HG03469 (cell line): Measurements from ENCODE around the gene FDX2.

Experiments
- ATAC-seq: cut with Tn5 transposase; IDR thresholded peaks from one replicate; pipeline ENCODE4 v1.9.1; 2021; ENCODE audit warnings: mild to moderate bottlenecking, moderate library complexity, moderate number of reproducible peaks; ENCODE audit not compliant: unreplicated experiment

The FDX2 gene

DNA sequence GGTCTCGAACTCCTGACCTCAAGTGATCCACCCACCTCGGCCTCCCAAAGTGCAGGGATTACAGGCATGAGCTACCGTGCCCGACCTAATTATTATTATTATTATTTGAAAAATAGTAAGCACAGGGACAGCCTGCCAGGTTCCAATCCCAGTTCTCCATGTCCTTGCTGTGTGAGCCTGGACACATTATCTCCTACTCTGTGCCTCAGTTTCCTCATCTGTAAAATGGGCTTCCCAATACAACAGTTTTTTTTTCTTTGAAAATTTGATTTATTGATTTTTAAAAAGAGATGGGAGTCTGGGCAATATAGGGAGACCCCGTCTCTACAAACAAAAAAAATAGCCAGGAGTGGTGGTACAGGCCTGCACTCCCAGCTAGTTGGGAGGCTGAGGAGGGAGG is 9.5 kb downstream of the FDX2 start:
- no peak for ATAC-seq

GRCh38 chr19:10305139-10305806 is 10.5 kb downstream of the FDX2 start:
- ATAC-seq: no peak

DNA sequence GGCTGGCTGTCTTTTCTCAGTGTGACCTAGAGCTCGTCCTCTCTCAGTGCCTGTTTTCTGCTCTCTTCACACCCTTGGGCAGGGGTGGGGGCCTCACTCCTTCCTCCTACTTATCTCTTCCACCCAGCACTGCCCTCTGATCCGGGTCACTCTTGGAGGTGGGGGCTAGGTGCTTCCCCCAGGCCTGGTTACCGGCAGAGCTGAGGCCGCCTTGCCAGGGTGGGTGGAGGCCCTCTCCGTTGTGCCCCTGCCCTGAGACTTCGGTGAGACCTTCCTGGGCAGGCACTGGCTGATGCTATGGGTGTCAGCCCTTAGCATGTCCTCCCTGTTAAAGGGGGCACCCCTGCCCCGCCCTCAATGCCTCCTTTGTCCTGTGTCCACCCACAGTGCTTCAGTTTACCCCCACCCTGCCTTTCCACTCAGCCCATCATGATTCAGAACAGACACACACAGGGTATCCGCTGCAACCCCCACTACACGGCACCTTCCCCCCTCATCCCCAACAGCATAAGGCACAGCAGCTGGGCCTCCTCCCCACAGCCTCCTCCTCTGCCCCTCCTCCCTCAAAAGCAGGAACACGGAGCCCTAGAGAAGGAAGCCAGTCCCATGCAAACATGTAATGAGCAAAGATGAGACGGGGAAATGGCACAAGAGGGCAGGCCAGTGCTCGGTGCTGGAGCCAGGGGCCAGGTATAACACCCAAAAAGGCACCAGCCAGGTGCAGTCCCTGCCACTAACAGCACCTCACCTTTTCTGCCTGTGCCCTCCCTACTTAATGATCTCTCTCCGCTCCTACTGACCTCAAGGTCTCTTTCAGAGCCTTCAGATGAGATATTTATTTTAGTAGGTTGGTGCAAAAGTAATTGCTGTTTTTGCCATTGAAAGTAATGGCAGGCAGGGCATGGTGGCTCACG is 16.0 kb downstream of the FDX2 start:
- ATAC-seq: no peak

- ATAC-seq: no peak
Observed at GRCh38 chr19:10295847-10296591, 19.8 kb downstream of the FDX2 start.

DNA sequence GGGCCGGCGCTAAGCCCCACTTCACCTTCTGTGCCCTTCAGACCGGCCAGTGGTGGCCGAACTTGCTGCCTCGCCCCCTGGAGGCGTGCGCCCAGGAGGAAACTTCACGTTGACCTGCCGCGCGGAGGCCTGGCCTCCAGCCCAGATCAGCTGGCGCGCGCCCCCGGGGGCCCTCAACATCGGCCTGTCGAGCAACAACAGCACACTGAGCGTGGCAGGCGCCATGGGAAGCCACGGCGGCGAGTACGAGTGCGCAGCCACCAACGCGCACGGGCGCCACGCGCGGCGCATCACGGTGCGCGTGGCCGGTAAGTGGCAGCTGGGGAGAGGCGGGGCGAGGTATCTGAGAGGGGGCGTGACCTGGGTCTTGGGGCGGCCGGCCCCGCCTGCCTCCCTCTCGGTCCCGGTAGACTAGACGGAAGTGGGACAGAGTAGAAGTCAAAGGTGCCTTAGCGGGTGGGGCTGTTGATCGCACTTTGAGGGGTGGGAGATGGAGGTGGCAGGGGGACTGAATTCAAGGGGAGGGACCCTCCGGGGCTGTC is 20.4 kb downstream of the FDX2 start:
- ATAC-seq: no peak

- ATAC-seq: no peak
Observed at GRCh38 chr19:10294368-10294697, 21.5 kb downstream of the FDX2 start.

DNA sequence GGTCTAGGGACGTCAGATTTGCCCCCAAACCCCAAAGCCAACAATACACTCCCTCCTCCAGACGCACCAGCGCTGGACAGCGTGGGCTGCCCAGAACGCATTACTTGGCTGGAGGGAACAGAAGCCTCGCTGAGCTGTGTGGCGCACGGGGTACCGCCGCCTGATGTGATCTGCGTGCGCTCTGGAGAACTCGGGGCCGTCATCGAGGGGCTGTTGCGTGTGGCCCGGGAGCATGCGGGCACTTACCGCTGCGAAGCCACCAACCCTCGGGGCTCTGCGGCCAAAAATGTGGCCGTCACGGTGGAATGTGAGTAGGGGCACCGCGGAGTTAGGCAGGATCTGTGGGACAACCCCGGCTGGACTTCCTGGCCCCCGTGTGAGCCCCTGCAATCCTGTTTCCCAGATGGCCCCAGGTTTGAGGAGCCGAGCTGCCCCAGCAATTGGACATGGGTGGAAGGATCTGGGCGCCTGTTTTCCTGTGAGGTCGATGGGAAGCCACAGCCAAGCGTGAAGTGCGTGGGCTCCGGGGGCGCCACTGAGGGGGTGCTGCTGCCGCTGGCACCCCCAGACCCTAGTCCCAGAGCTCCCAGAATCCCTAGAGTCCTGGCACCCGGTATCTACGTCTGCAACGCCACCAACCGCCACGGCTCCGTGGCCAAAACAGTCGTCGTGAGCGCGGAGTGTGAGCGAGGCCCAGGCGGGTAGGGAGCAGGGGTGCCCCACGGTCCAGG is 22.0 kb downstream of the FDX2 start:
- ATAC-seq: no peak

- no peak for ATAC-seq
Observed at GRCh38 chr19:10292789-10293636, 22.8 kb downstream of the FDX2 start.

- no peak for ATAC-seq
Observed at GRCh38 chr19:10292206-10292788, 23.5 kb downstream of the FDX2 start.

GRCh38 chr19:10291554-10292205 is 24.1 kb downstream of the FDX2 start:
- no peak for ATAC-seq

GRCh38 chr19:10290876-10291553 is 24.8 kb downstream of the FDX2 start:
- no peak for ATAC-seq

GRCh38 chr19:10290357-10290875 is 25.4 kb downstream of the FDX2 start:
- no peak for ATAC-seq

GRCh38 chr19:10289836-10290356 is 25.9 kb downstream of the FDX2 start, which contains the start of gene ICAM5:
Gene ICAM5, plus strand, starts transcription at chr19:10289952. Its CDS starts 92 bp downstream, at chr19:10290044.
- ATAC-seq: no peak

GRCh38 chr19:10289167-10289835 is 26.5 kb downstream of the FDX2 start:
- ATAC-seq: no peak

DNA sequence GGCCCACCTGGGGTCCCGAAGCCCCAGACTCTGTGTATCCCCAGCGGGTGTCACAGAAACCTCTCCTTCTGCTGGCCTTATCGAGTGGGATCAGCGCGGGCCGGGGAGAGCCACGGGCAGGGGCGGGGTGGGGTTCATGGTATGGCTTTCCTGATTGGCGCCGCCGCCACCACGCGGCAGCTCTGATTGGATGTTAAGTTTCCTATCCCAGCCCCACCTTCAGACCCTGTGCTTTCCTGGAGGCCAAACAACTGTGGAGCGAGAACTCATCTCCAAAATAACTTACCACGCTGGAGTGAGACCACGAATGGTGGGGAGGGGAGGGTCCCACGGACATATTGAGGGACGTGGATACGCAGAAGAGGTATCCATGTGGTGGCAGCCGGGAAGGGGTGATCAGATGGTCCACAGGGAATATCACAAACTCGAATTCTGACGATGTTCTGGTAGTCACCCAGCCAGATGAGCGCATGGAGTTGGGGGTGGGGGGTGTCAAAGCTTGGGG is 27.1 kb downstream of the FDX2 start:
- no peak for ATAC-seq

GRCh38 chr19:10286803-10287737 is 28.7 kb downstream of the FDX2 start, which contains the start of gene ICAM4:
Gene ICAM4, plus strand, starts transcription at chr19:10286955. Its CDS starts 58 bp downstream, at chr19:10287013.
- no peak for ATAC-seq
